ENCODE results near the gene CCL18. TPM values are rescaled to one million over a fixed set of nuclear protein-coding genes. Genes with fewer than 3 reads are reported as not detected.

CCL18 gene
- total RNA-seq, 2 experiments from 2014 or later, result not detected

DNA sequence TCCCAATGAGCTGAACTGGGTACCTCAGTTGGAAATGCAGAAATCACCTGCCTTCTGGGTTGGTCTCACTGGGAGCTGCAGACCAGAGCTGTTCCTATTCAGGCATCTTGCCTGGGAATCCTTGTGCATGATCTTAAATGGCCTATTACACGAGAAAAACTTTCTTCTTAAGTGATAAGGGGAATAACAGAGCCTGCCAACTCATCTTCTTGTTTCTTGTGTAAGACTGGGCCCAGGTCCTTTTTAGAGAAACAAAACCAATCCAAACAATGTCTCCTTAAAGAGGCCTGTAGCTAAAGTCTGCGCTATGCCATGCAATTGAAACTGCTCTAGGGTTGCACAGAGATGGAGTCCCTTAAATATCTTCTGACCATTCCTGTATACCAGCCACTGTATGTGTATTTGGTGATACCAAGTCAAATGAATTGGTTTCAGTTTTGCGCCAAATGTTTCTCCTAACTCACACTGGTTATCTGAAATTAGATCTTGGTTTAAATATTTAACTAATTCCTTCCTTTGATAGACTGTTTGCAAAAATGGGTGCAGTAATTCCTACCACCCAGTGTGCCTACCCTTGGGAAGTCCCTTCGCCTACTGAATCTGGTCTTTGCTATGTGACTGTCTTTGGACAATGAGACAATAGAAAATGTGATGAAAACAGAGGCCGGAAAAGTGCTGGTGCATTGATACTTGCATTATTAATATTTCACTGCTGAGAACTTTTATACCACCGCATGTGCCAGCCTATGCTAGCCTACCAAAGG, 39.8 kb upstream of the CCL18 start:
- POLR2A ChIA-PET, result no interaction called here
- CTCF ChIA-PET, result no interaction called here

DNA sequence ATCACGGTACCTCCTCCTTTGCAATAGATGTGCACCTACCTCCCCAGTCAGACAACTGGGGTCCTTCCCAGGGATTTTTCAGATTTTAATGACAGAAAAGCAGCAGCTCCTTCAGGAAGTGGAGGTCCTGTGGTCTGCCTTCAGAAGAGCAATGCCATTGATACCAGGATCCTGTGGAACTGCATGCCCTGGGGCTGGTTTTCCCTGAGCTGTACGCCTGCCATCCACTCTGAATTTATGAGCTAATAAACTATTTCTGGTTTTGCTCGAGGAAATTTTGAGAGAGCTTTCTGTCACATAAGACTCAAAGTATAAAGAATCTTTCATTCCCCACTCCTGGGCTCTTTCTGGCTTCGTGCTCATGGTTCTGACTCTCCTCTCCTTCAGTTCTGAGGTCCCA, 36.3 kb upstream of the CCL18 start:
- no peaks in the 10 kb centered on the region for H3K36me3 Mint-ChIP-seq (ENCODE audit: low read depth)
- H3K4me1 Mint-ChIP-seq (ENCODE audit: low read depth), result no peaks in the 10 kb centered on the region
- H3K27ac Mint-ChIP-seq, result no peak overlapping the region
- Histone ChIP-seq H3K27ac (ENCODE audit: low read depth in 1 of 2, low read length in 2 of 2) (no peak overlapping the region), H3K9me3 (ENCODE audit: control insufficient read depth in 1 of 2, insufficient read depth in 1 of 2, low read length in 2 of 2) (peaks cover 0 to 7% of the 10 kb centered on the region in 2 experiments), H3K4me3 (ENCODE audit: low read length) (no peak overlapping the region), H3K27me3 (ENCODE audit: control insufficient read depth in 1 of 2, insufficient read depth in 2 of 2, low read length in 2 of 2) (peaks cover 4 to 10% of the 10 kb centered on the region in 2 experiments), H3K4me1 (ENCODE audit: insufficient read depth, low read length) (no peaks in the 10 kb centered on the region), H3K36me3 (ENCODE audit: insufficient read depth, low read length) (no peaks in the 10 kb centered on the region)
- ChIA-PET POLR2A (no interaction called here), CTCF (no interaction called here)
- ATAC-seq (ENCODE audit: poor library complexity) (no peak), DNase-seq (no peak)
- intact Hi-C loops (cut with DNase I, micrococcal nuclease), result no loop called here
- TF ChIP-seq, protein P1, sequence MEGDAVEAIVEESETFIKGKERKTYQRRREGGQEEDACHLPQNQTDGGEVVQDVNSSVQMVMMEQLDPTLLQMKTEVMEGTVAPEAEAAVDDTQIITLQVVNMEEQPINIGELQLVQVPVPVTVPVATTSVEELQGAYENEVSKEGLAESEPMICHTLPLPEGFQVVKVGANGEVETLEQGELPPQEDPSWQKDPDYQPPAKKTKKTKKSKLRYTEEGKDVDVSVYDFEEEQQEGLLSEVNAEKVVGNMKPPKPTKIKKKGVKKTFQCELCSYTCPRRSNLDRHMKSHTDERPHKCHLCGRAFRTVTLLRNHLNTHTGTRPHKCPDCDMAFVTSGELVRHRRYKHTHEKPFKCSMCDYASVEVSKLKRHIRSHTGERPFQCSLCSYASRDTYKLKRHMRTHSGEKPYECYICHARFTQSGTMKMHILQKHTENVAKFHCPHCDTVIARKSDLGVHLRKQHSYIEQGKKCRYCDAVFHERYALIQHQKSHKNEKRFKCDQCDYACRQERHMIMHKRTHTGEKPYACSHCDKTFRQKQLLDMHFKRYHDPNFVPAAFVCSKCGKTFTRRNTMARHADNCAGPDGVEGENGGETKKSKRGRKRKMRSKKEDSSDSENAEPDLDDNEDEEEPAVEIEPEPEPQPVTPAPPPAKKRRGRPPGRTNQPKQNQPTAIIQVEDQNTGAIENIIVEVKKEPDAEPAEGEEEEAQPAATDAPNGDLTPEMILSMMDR (IDR thresholded peaks at IDR 0.05), result no peak
- H3K27me3 Mint-ChIP-seq, result peaks cover 52% of the 10 kb centered on the region
- H3K4me3 Mint-ChIP-seq, result no peak overlapping the region
- H3K9me3 Mint-ChIP-seq, result no peaks in the 10 kb centered on the region

More for the DNA sequence above, 39.8 kb upstream of the CCL18 start:
- H3K27me3 Mint-ChIP-seq, result peaks cover 58% of the 10 kb centered on the region
- Histone ChIP-seq H3K9me3 (ENCODE audit: control insufficient read depth in 1 of 2, insufficient read depth in 1 of 2, low read length in 2 of 2) (peaks cover 0 to 8% of the 10 kb centered on the region in 2 experiments), H3K36me3 (ENCODE audit: insufficient read depth, low read length) (no peaks in the 10 kb centered on the region), H3K4me3 (ENCODE audit: low read length) (no peak overlapping the region), H3K27ac (ENCODE audit: low read depth in 1 of 2, low read length in 2 of 2) (no peak overlapping the region), H3K27me3 (ENCODE audit: control insufficient read depth in 1 of 2, insufficient read depth in 2 of 2, low read length in 2 of 2) (peaks cover 4% of the 10 kb centered on the region in 2 experiments), H3K4me1 (ENCODE audit: insufficient read depth, low read length) (no peaks in the 10 kb centered on the region)
- DNase-seq (no peak), ATAC-seq (ENCODE audit: poor library complexity) (no peak)
- TF ChIP-seq, protein P1 (IDR thresholded peaks at IDR 0.05), result no peak
- H3K9me3 Mint-ChIP-seq, result no peaks in the 10 kb centered on the region
- H3K4me3 Mint-ChIP-seq, result no peak overlapping the region
- H3K27ac Mint-ChIP-seq, result no peak overlapping the region
- intact Hi-C loops (cut with DNase I, micrococcal nuclease), result no loop called here
- no peaks in the 10 kb centered on the region for H3K36me3 Mint-ChIP-seq (ENCODE audit: low read depth)
- no peaks in the 10 kb centered on the region for H3K4me1 Mint-ChIP-seq (ENCODE audit: low read depth)

DNA sequence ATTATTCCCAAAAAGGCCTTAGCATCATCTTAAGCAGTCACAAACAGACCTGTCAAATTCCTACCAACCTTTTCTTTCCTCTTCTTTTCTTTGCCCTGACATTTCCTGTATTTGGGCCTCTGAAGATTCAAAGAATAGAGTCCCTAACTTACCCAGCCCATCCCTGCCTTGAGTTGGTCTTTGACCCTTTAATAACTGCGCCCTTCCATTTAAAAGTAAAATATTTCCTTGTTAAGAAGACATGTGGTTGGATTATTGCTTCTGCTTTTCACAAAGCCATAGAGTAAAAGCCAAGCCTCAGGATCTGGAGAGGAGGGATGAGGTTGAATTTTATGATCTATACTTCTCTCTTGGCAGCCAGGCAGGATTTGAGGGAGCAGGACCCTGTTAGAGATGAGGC, 33.1 kb upstream of the CCL18 start:
- Histone ChIP-seq H3K4me1 (ENCODE audit: insufficient read depth, low read length) (no peaks in the 10 kb centered on the region), H3K4me3 (ENCODE audit: low read length) (no peak overlapping the region), H3K9me3 (ENCODE audit: control insufficient read depth in 1 of 2, insufficient read depth in 1 of 2, low read length in 2 of 2) (no peaks in the 10 kb centered on the region), H3K27ac (ENCODE audit: low read depth in 1 of 2, low read length in 2 of 2) (no peak overlapping the region), H3K36me3 (ENCODE audit: insufficient read depth, low read length) (no peaks in the 10 kb centered on the region), H3K27me3 (ENCODE audit: control insufficient read depth in 1 of 2, insufficient read depth in 2 of 2, low read length in 2 of 2) (peaks cover 6% of the 10 kb centered on the region in 2 experiments)
- Mint-ChIP-seq H3K36me3 (ENCODE audit: low read depth) (no peaks in the 10 kb centered on the region), H3K4me1 (ENCODE audit: low read depth) (no peaks in the 10 kb centered on the region), H3K9me3 (no peaks in the 10 kb centered on the region), H3K27me3 (peaks cover 57% of the 10 kb centered on the region), H3K27ac (no peak overlapping the region), H3K4me3 (no peak overlapping the region)
- ChIA-PET CTCF (no interaction called here), POLR2A (no interaction called here)
- intact Hi-C loops (cut with DNase I, micrococcal nuclease), result no loop called here
- no peak for DNase-seq
- TF ChIP-seq, protein P1 (IDR thresholded peaks at IDR 0.05), result no peak
- ATAC-seq (ENCODE audit: poor library complexity), result no peak

Data from CD4-positive, alpha-beta T cell (primary cell).